ENCODE measurements around the gene CLIP4.

CLIP4 gene

GRCh38 chr2:29222381-29223179, 107.4 kb downstream of the CLIP4 start:
- no peak for DNase-seq (ENCODE audit: low read depth in 2 of 2)

- DNase-seq (ENCODE audit: low read depth in 2 of 2): no peak
Measured at GRCh38 chr2:29223257-29223656, 108.0 kb downstream of the CLIP4 start.

GRCh38 chr2:29223851-29224692, 108.9 kb downstream of the CLIP4 start:
- no peak for DNase-seq (ENCODE audit: low read depth in 2 of 2)

GRCh38 chr2:29224693-29225551, 109.7 kb downstream of the CLIP4 start:
- no peak for DNase-seq (ENCODE audit: low read depth in 2 of 2)

- DNase-seq (ENCODE audit: low read depth in 2 of 2): no peak
Measured at GRCh38 chr2:29225814-29226213, 110.6 kb downstream of the CLIP4 start.

- DNase-seq (ENCODE audit: low read depth in 2 of 2): no peak
Measured at GRCh38 chr2:29226375-29226774, 111.2 kb downstream of the CLIP4 start.

GRCh38 chr2:29226808-29227207, 111.6 kb downstream of the CLIP4 start:
- DNase-seq (ENCODE audit: low read depth in 2 of 2): no peak

GRCh38 chr2:29227935-29228675, 112.9 kb downstream of the CLIP4 start:
- no peak for DNase-seq (ENCODE audit: low read depth in 2 of 2)

GRCh38 chr2:29228947-29229346, 113.7 kb downstream of the CLIP4 start:
- DNase-seq (ENCODE audit: low read depth in 2 of 2): no peak

GRCh38 chr2:29229640-29230039, 114.4 kb downstream of the CLIP4 start:
- DNase-seq (ENCODE audit: low read depth in 2 of 2): no peak

GRCh38 chr2:29232041-29232440, 116.8 kb downstream of the CLIP4 start:
- no peak for DNase-seq (ENCODE audit: low read depth in 2 of 2)

GRCh38 chr2:29233428-29233827, 118.2 kb downstream of the CLIP4 start:
- DNase-seq (ENCODE audit: low read depth in 2 of 2): no peak

GRCh38 chr2:29235411-29235810, 120.2 kb downstream of the CLIP4 start:
- no peak for DNase-seq (ENCODE audit: low read depth in 2 of 2)

GRCh38 chr2:29236074-29236473, 120.9 kb downstream of the CLIP4 start:
- no peak for DNase-seq (ENCODE audit: low read depth in 2 of 2)

- DNase-seq (ENCODE audit: low read depth in 2 of 2): no peak
Measured at GRCh38 chr2:29238497-29238896, 123.3 kb downstream of the CLIP4 start.

Measured in stimulated activated CD8-positive, alpha-beta memory T cell treated with anti-CD3 and anti-CD28 coated beads, Interleukin-15, amount 100 ng/mL, for 48 hours (primary cell).